8988T (cell line): Measurements from ENCODE around the gene WDFY1.
"Not testable (repeated sequence)": the region's sequence is repeated elsewhere in the genome, so short reads cannot be mapped to it uniquely, and the experiment has no call there.

Experiments
- DNase-seq: peaks from one replicate; pipeline ENCODE4 v3.0.0; 2011

WDFY1 gene

GRCh38 chr2:223889229-223889628, 55.9 kb downstream of the WDFY1 start:
- DNase-seq, result no peak

- DNase-seq, result no peak
Measured at GRCh38 chr2:223888251-223888650, 56.9 kb downstream of the WDFY1 start.

- DNase-seq, result no peak
Measured at GRCh38 chr2:223887127-223887526, 58.0 kb downstream of the WDFY1 start.

- DNase-seq, result no peak
Measured at GRCh38 chr2:223886726-223887125, 58.4 kb downstream of the WDFY1 start.

- no peak for DNase-seq
Measured at GRCh38 chr2:223884399-223884798, 60.7 kb downstream of the WDFY1 start.

- no peak for DNase-seq
Measured at GRCh38 chr2:223882715-223883114, 62.4 kb downstream of the WDFY1 start.

GRCh38 chr2:223880796-223881195, 64.3 kb downstream of the WDFY1 start:
- DNase-seq, result no peak

- no peak for DNase-seq
Measured at GRCh38 chr2:223877721-223878410, 67.3 kb downstream of the WDFY1 start.

- DNase-seq, result no peak
Measured at GRCh38 chr2:223873672-223874071, 71.5 kb downstream of the WDFY1 start.

- not testable (repeated sequence) for DNase-seq
Measured at GRCh38 chr2:223872772-223873171, 72.4 kb downstream of the WDFY1 start.

- not testable (repeated sequence) for DNase-seq
Measured at GRCh38 chr2:223871661-223872060, 73.5 kb downstream of the WDFY1 start.

GRCh38 chr2:223870840-223871611, 74.1 kb downstream of the WDFY1 start:
- no peak for DNase-seq

GRCh38 chr2:223868005-223868404, 77.1 kb downstream of the WDFY1 start:
- DNase-seq, result no peak

- no peak for DNase-seq
Measured at GRCh38 chr2:223865907-223866508, 79.1 kb downstream of the WDFY1 start.

- no peak for DNase-seq
Measured at GRCh38 chr2:223865124-223865523, 80.0 kb downstream of the WDFY1 start.

- DNase-seq, result no peak
Measured at GRCh38 chr2:223863491-223863890, 81.6 kb downstream of the WDFY1 start.

- peak; percentile 21 for DNase-seq
Measured at GRCh38 chr2:223860809-223861738, 84.1 kb downstream of the WDFY1 start.

GRCh38 chr2:223859070-223859469, 86.1 kb downstream of the WDFY1 start:
- no peak for DNase-seq

- DNase-seq, result no peak
Measured at GRCh38 chr2:223856584-223856983, 88.6 kb downstream of the WDFY1 start.

- DNase-seq, result no peak
Measured at GRCh38 chr2:223856021-223856420, 89.1 kb downstream of the WDFY1 start.

- DNase-seq, result no peak
Measured at GRCh38 chr2:223855426-223855825, 89.7 kb downstream of the WDFY1 start.

GRCh38 chr2:223854741-223855140, 90.4 kb downstream of the WDFY1 start:
- DNase-seq, result no peak

- no peak for DNase-seq
Measured at GRCh38 chr2:223853425-223853837, 91.7 kb downstream of the WDFY1 start.
